Panc1 (cell line): Measurements from ENCODE around the gene ENDOG. TPM values are rescaled to one million over a fixed set of nuclear protein-coding genes. Genes with fewer than 3 reads are reported as not detected.

ENCODE experiments used
- ATAC-seq: fragments of 200-7000 bp; cut with Tn5 transposase; 2 replicates; pipeline ENCODE4 v1.9.1; 2020; ENCODE audit warnings: mild to moderate bottlenecking, moderate library complexity
- BruUV-seq: library from RNA; stranded (reverse); fragments of 400-500 nt; replicated peaks from 2 replicates; lab custom pipeline; 2021; lab: Mats Ljungman, UMichigan
- CTCF ChIA-PET: fragments of 300-600 bp; sonication (Branson Sonifier 250); formaldehyde crosslinking; loops from one replicate; lab custom pipeline; 2022; ENCODE audit warnings: antibody characterized with exemption; lab: Charles Lee
- POLR2A ChIA-PET: fragments of 300-600 bp; sonication (Branson Sonifier 250); formaldehyde crosslinking; loops from one replicate; lab custom pipeline; 2022; ENCODE audit warnings: antibody characterized with exemption; lab: Charles Lee
- DNase-seq: peaks from one replicate; pipeline ENCODE4 v3.0.0-alpha.2; 2010; ENCODE audit warnings: low read depth, low spot score
- H3K27ac ChIP-seq: 2 replicates; pipeline ENCODE4 v1.5.1; 2011; ENCODE audit warnings: mild to moderate bottlenecking, low read length, inconsistent platforms
- H3K27me3 ChIP-seq: fragments of 200-500 bp; sonication (Bioruptor generic); 2 replicates; pipeline ENCODE4 v1.6.0; 2014; ENCODE audit warnings: low read length, inconsistent platforms; ENCODE audit not compliant: control insufficient read depth, insufficient read depth
- H3K36me3 ChIP-seq: fragments of 200-500 bp; sonication (Bioruptor generic); 2 replicates; pipeline ENCODE4 v1.5.1; 2014; ENCODE audit warnings: inconsistent platforms, mild to moderate bottlenecking, low read length, moderate library complexity; ENCODE audit not compliant: control insufficient read depth, insufficient read depth
- H3K4me1 ChIP-seq: 2 replicates; pipeline ENCODE4 v1.5.1; 2011; ENCODE audit warnings: inconsistent platforms, mild to moderate bottlenecking, low read length, moderate library complexity; ENCODE audit not compliant: control insufficient read depth, insufficient read depth
- H3K4me3 ChIP-seq, 2 experiments: 2 replicates each; pipeline ENCODE4 v1.5.1; 2011 to 2012; ENCODE audit warnings: low read depth in 2 of 2, low read length in 2 of 2, mild to moderate bottlenecking in 2 of 2, inconsistent platforms in 1 of 2, moderate library complexity in 1 of 2
- H3K9me3 ChIP-seq: fragments of 200-500 bp; sonication (Bioruptor generic); 2 replicates; pipeline ENCODE4 v1.5.1; 2014; ENCODE audit warnings: low read depth, mild to moderate bottlenecking, inconsistent platforms, low read length, moderate library complexity; ENCODE audit not compliant: control insufficient read depth, insufficient read depth
- CTCF ChIP-seq: fragments of 450-650 bp; IDR thresholded peaks from 2 replicates; pipeline ENCODE4 v1.5.1; 2017; ENCODE audit warnings: mild to moderate bottlenecking
- POLR2AphosphoS5 ChIP-seq: IDR thresholded peaks from 2 replicates; pipeline ENCODE4 v1.6.1; 2012; ENCODE audit warnings: mild to moderate bottlenecking, low read depth, low read length, moderate library complexity
- SIN3A ChIP-seq: IDR thresholded peaks from 2 replicates; pipeline ENCODE4 v1.6.1; 2012; ENCODE audit warnings: low read depth, mild to moderate bottlenecking, low read length, moderate library complexity, borderline replicate concordance; ENCODE audit not compliant: insufficient read depth
- TCF7L2 ChIP-seq: IDR thresholded peaks from 2 replicates; pipeline ENCODE4 v1.6.1; 2011; ENCODE audit warnings: mild to moderate bottlenecking, low read depth, low read length, inconsistent platforms
- in situ Hi-C: cut with HindIII; loops from 2 replicates; pipeline ENCODE4 v1.10.0; 2016; ENCODE audit warnings: low sequenced_read_pairs, low pct_unique_long_range_greater_than_20kb
- intact Hi-C: fragments of 100-400 bp; cut with micrococcal nuclease; formaldehyde crosslinking; loops from one replicate; pipeline ENCODE4 v1.10.0; 2022; ENCODE audit not compliant: unreplicated experiment
- total RNA-seq: library from RNA; stranded (reverse); gene quantifications from one replicate; pipeline ENCODE4 v1.2.1, GENCODE V29; 2021; ENCODE audit not compliant: unreplicated experiment
- TF ChIP-seq, protein P1 (sequence below), 2 experiments: IDR thresholded peaks; 2 replicates each; pipeline ENCODE4 v1.6.1; 2011 to 2012; ENCODE audit warnings: low read depth in 2 of 2, control low read depth in 1 of 2, low read length in 1 of 2, mild to moderate bottlenecking in 1 of 2, moderate library complexity in 1 of 2; ENCODE audit not compliant: insufficient read depth in 1 of 2

Gene ENDOG
- total RNA-seq, 1 experiment from 2014 or later = 39.9 TPM

GRCh38 chr9:128821584-128822406, 3.5 kb downstream of the ENDOG start:
- no TSS peak for BruUV-seq
- no peak overlapping the region for H3K27ac ChIP-seq
- no peak for DNase-seq
- in situ Hi-C loops = no loop called here
- TF ChIP-seq SIN3A = no peak
- no peak for TF ChIP-seq TCF7L2
- TF ChIP-seq CTCF = no peak
- TF ChIP-seq POLR2AphosphoS5 = no peak
- TF ChIP-seq, protein P1, sequence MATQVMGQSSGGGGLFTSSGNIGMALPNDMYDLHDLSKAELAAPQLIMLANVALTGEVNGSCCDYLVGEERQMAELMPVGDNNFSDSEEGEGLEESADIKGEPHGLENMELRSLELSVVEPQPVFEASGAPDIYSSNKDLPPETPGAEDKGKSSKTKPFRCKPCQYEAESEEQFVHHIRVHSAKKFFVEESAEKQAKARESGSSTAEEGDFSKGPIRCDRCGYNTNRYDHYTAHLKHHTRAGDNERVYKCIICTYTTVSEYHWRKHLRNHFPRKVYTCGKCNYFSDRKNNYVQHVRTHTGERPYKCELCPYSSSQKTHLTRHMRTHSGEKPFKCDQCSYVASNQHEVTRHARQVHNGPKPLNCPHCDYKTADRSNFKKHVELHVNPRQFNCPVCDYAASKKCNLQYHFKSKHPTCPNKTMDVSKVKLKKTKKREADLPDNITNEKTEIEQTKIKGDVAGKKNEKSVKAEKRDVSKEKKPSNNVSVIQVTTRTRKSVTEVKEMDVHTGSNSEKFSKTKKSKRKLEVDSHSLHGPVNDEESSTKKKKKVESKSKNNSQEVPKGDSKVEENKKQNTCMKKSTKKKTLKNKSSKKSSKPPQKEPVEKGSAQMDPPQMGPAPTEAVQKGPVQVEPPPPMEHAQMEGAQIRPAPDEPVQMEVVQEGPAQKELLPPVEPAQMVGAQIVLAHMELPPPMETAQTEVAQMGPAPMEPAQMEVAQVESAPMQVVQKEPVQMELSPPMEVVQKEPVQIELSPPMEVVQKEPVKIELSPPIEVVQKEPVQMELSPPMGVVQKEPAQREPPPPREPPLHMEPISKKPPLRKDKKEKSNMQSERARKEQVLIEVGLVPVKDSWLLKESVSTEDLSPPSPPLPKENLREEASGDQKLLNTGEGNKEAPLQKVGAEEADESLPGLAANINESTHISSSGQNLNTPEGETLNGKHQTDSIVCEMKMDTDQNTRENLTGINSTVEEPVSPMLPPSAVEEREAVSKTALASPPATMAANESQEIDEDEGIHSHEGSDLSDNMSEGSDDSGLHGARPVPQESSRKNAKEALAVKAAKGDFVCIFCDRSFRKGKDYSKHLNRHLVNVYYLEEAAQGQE (IDR thresholded peaks at IDR 0.05; ENCODE audit: insufficient read depth in 1 of 2, low read depth in 2 of 2, low read length in 1 of 2) = no peak
- intact Hi-C loops = no loop called here
- no peak for ATAC-seq
- H3K4me1 ChIP-seq = peaks cover 3% of the 10 kb centered on the region; the same call in 1 of the 2 replicates
- no peaks in the 10 kb centered on the region; the same call in 1 of the 2 replicates for H3K36me3 ChIP-seq
- H3K9me3 ChIP-seq = no peaks in the 10 kb centered on the region
- ChIA-PET CTCF (no interaction called here), POLR2A (no interaction called here)
- no peaks in the 10 kb centered on the region for H3K27me3 ChIP-seq
- H3K4me3 ChIP-seq = no peak overlapping the region

DNA sequence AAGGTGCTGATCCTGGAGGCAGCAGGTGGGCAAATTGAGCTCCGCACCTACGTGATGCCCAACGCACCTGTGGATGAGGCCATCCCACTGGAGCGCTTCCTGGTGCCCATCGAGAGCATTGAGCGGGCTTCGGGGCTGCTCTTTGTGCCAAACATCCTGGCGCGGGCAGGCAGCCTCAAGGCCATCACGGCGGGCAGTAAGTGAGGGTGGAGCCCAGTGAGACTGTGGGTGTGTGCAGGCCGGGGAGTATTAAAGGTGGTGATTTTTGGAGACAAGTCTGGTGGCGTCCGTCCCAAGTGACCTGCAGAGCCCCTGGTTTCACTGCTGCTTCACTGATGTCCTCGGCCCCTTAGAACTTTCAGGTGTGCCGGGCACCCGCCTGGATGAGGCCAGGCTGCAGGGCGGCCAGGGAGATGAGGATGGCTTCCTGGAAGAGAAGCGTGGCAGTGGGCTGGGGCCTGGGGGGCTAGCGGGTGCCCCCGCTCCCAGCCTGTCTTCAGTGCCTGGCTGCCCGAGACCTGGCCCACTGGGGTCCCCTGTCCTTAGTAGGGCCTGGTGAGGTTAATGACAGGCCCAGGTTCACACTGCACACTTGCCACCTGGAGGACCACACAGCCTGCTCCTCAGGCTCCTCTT, 4.2 kb downstream of the ENDOG start:
- BruUV-seq = no TSS peak
- TF ChIP-seq POLR2AphosphoS5 (no peak), TCF7L2 (no peak), SIN3A (no peak), CTCF (no peak)
- TF ChIP-seq, protein P1 (IDR thresholded peaks at IDR 0.05; ENCODE audit: insufficient read depth in 1 of 2, low read depth in 2 of 2, low read length in 1 of 2) = no peak
- no peaks in the 10 kb centered on the region for H3K9me3 ChIP-seq
- H3K36me3 ChIP-seq = no peaks in the 10 kb centered on the region; the same call in 1 of the 2 replicates
- no peak for ATAC-seq
- intact Hi-C loops (no loop called here), in situ Hi-C loops (no loop called here)
- H3K4me3 ChIP-seq = no peak overlapping the region
- H3K27ac ChIP-seq = no peak overlapping the region
- no peak for DNase-seq
- no peaks in the 10 kb centered on the region for H3K27me3 ChIP-seq
- peaks cover 3% of the 10 kb centered on the region; the same call in 1 of the 2 replicates for H3K4me1 ChIP-seq
- ChIA-PET CTCF (no interaction called here), POLR2A (no interaction called here)
